SK-N-SH (cell line): Measurements from ENCODE around the gene KLHL28. TPM values are rescaled to one million over a fixed set of nuclear protein-coding genes. Genes with fewer than 3 reads are reported as not detected.

Source experiments
- polyA plus RNA-seq, 3 experiments: library from polyadenylated mRNA; depleted of rRNA; stranded (reverse); fragments of >200 nt; gene quantifications; 2 replicates each; pipeline ENCODE4 v1.2.3, GENCODE V29; 2012

The KLHL28 gene
- polyA plus RNA-seq, 1 of the 3 experiments (the other 2 are of a cell fraction) = 0.72 TPM

Other genes starting within 250 kb of the KLHL28 start
- gene TOGARAM1, start 243 bp upstream of the KLHL28 start, polyA plus RNA-seq (2012; rRNA removed) = 2.1 and 4.1 TPM in 2 replicates
- 14.6 and 22.4 TPM in 2 replicates for gene PRPF39, start 122.2 kb upstream of the KLHL28 start, polyA plus RNA-seq (2012; rRNA removed)
- 21.8 and 24.5 TPM in 2 replicates for gene FKBP3, start 172.5 kb upstream of the KLHL28 start, polyA plus RNA-seq (2012; rRNA removed)
- gene FANCM, start 174.0 kb upstream of the KLHL28 start, polyA plus RNA-seq (2012; rRNA removed) = 0.67 and 0.91 TPM in 2 replicates